Fibroblast of skin of back (primary cell): Measurements from ENCODE around the gene KHDRBS2.

ENCODE experiments used
- DNase-seq: peaks from one replicate; pipeline ENCODE4 v3.0.0-alpha.2; 2013

Gene KHDRBS2

DNA sequence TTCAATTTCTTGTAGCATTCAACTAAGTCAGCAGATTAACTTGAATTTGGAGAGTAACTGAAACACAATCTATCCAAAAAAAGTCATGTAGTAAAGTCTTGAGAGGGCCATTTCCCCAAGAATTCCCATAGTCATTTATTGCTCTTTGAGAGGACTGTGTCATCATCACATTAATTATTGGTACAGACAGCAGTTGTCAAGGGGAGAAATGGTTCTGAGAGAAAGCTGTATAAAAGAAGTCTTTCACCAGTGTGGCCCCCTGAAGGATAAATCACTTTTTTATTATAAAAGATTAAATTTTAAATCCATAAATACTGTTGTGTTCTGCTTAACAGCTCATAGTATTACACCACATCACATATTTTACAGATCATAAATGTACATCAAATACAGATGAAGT is 111.5 kb downstream of the KHDRBS2 start:
- DNase-seq, result no peak

DNA sequence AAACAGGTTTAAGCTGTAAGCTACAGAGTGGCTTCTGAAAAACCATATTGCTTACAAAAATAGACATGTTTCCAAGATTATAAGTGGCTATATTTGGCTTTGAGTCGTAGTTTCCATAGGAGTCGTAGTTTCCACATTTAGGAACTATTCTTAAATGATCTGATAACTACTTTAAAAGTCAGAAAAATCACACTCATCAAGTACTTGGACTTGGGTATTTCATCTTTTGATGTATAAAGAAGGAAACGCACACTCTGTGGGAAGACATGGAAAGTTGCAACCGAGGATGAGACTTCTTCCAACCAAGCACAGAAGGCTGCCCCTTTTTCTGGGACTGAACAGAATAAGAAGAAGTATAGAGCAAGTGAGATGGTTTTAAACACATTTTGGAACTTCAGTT is 118.3 kb downstream of the KHDRBS2 start:
- DNase-seq, result no peak

DNA sequence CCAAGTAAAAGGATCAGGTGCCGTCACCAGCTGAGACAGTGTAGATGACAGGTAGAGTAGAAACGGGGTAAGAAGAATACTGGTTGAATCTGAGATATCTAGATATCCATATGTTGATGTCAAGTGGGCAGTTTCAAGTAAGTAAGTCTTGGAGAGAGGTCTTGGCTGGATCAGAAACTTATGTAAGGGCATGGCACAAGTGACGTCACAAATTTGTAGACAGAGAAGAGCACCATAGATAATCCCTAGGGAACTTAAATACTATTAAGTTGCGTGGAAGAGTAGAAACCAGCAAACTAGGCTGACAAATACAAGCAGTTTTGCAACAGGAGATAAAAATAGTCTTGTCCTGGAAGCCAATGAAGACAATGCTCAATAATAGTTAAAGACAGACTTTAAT is 123.2 kb downstream of the KHDRBS2 start:
- DNase-seq, result no peak

DNA sequence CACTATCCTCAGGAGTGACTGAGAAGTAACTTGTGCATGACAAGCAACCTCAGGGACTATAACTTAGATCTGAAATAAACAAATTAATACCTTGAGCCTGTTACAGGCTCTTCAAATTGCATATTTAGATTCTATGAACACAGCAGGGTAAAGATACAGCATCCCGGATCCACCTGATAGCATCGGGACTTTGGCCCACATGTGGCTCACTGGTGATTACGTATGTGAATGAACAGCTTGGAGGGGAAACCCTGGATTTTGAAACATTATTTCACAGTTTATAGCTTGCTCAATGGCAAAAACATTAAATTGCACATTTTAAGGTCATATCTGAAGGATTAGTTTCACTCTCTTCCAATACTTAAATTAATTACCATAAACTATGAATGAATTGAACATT is 133.2 kb downstream of the KHDRBS2 start:
- DNase-seq, result no peak

DNA sequence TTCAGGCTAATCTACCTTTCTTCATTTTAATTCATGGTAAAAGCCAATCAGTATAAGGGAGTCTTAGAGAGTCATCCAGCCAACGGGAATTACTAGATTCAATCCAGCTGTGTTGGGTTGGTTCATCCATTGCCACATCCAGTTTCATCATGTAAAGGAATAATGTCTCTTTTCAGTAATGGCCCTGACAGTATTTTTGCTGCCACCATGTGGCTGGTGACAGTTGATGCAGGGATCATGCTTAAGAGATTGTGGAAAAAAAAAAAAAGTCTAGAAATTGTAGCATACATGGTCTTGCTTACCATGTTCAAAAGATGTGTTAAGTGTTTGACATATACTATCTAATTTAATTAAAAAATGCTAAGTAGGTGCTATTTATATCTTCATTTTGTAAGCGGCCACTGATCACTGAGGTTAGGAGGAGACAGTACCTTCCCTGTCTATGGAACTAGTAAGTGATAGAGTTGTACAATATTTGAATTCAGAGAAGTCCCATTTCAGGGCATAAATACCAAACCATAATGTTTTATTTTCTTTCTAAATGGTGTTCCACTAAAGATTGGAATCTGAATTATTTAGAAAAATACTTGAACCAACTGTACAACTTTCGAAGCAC is 135.9 kb downstream of the KHDRBS2 start:
- peak; percentile 27 for DNase-seq

DNA sequence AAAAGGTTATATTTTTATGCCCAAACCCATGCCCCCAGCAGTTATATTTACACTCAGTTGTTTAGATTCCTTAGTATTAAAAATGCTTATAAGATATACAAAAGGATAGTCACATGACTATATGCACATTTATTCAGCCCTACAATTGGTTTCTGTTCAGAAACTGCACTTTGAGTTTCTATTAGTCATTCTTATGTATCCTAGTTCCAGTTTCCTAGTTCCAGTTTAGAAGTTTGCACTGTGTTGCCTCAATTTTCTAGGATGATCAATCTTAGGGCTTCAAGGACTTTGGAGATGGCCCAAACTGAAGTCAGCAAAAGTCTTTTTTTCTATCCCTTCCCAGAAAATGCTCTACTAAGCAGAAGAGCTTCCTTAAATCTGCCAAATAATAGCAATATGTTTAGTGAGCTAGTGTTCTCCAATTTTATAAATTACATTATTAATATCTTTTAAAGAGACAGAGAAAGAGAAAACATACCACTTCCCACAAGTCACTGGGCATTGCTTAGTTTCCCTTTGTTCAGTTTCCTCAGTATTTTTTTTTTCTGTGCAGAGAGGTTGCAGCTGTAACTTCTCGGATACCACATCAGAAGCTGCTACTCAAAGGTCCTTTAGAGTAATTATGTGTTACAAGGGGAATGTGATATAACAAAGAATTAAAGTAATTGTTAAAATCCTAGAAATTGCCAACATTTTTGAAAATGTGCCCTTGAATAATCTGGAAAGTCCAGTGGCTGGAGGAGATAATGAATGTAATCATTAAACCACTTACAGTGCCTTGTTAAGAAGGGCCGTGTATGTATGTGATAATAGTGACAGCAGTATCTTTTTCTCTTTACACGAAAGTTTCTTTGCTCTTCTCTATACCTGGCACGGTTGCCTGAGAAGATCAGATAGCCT is 138.8 kb downstream of the KHDRBS2 start:
- no peak for DNase-seq

DNA sequence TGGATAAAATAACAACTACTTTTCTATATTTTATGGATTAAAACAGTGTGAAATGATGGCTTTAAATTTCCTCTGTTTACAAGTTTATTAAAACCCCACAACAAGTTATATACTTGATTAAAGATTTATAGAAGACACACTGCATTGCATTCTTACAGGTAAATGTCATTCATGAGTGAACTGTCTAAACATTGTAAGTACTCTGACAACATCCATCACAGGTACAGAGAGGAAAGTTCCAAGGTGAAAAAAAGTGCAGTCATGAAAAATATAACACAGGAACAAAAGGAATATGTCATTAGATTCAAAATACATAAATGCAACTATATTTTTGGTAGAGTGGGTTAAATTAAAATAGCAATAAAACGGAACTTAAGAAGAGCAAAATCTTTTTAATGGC is 156.9 kb downstream of the KHDRBS2 start:
- no peak for DNase-seq

DNA sequence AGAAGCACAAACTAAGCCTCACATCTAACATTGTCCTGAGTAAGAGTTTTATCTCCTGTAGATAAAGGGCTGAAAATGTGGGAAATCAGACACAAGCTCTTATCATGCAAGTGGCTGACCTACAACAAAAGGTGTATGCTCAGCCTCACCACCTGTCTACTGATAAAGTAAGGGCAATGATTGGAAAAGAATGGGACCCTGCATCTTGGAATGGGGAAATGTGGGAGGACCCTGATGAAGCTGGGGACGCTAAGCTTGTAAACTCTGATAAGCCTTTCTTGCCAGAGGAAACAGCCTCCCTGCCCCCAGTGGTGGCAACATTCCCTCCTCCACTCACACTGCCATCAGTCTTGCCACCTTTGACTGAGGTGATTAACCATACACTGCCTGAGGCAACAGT is 166.6 kb downstream of the KHDRBS2 start:
- no peak for DNase-seq

DNA sequence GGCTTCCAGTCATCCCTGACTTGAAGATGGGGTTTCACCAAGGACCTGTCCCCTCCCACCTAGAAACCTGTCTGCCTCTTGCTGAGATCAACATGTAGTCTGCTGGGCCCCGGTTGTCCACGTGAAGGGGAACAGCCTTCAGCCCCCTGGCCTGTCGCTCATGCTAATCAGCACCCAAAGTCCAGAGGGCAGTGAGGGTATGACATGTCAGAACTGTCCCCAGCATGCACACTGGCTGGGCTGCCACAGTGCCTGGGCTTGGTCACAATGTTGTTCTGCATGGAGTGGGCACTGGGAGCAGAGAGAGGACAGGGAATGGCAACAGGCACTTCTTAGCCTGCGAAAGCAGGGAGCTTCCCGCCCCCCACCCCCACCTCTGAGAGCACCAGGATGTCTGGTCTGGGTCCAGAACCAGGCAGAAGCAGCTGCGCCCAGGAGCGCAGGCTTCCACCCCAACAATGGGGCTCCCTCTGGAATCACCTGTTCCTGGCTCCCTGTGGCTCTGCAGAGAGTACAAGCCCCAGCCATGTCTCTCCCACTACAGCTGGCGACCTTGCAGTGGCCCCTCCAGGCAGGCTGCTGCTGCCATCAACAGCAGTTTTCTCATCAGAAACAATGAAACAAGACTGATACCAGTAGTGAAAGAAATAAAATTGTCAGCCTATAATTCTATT is 182.7 kb downstream of the KHDRBS2 start:
- no peak for DNase-seq

DNA sequence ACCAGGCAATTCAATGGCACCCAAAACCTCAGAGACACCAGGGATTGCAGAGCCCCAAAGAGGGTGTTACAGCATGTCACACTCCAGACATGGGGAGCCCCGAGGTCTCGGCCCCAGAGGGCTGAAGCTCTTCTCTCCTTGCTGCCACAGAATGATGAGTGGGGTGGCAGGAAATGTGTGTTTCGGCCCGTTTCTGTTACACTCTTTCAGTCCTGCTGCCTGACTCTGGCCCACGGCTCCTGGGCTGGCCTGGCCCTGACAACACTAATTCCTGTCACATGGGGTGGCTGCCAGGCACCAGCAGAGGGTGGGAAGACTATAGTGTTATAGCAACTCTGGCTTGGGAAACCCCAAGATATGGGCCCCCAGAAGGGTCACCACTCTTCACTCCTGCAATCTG is 183.6 kb downstream of the KHDRBS2 start:
- no peak for DNase-seq

DNA sequence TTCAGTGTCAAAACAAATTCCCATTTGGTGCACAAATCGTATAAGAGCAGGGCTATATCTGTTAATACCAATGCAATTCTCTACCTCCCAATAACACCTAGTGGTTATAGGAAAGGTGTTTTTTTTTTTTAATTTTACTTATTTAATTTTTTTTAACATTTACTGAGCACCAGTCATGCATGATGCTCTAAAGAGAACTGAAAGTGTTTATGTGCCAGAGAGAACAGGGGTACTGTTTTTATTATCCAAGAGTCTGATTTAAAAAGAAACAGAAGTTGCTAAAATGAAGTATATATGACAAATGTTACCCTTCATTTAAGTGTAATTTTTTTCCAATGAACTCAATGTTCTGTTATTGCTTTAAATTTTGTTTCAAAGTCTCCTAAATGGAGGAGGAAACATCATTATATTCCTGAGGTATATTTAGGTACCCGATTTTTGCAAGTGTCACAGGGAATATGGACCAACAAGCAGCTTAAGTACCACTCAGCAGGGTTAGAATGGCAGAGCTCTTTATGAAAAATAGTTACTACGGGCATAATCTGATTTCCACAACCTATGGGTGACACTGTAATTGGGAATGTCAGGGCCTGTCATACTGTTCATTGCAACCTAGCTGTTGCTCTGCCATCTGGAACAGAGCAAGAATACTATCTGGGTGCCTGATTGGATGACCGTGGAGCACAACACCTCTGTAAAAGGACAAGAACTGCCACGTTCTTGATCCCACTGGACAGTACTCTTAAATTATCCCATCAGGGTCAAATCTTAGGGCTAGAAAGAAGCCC is 195.4 kb downstream of the KHDRBS2 start:
- DNase-seq, result no peak

DNA sequence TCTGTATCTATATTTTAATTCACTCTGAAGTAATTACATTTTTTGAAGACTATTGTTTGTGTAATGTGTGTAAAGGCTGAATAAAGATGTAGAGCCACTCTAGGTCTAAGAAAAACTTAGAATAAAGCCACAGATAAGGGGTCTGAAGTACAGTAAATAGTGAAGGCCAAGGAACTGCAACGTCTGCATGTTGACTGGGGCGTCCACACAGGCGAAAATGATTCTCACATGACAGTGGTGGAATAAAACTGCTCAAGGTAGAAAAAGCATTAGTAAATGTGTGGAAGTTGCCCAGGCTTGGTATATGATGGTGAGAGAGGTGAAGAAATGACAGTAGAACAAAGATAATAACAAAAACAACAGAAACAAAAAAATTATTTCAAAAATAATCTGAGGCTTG is 196.2 kb downstream of the KHDRBS2 start:
- DNase-seq, result no peak

DNA sequence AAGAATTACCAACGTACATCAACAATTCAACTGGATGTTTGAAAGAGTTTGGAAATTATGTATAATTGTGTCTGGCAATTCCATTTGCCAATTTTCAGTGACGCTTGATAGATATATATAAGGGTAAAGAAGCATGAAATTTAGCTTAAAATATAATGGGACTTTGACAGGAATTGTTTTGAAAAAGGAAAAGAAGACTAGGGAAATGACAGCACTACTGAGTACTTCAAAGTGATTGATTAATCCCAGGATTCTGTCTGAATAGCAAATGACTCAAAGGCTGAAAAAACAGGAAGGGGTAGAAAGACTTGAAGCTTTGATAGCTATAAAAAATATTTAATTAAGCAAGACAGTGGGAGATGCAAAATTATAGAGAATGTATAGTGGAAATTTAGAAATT is 200.0 kb downstream of the KHDRBS2 start:
- DNase-seq, result no peak

DNA sequence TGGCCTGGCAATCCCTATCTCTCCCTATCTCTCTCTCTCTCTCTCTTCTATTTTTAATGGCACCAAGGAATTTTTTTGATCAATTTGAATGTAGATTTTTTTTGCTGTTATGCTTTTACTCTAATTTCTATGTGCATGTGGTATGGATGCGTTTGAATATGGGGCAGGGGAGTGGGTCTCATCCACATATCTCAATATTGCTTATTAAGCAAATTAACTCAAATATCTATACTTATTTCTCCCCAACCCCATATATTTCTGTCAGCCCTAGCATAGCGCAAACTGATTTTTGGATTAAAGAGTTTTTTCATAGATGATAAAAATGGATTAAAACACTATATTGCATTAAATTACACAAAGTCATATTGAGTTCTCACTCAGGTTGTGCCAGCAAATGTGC is 210.2 kb downstream of the KHDRBS2 start:
- DNase-seq, result no peak

DNA sequence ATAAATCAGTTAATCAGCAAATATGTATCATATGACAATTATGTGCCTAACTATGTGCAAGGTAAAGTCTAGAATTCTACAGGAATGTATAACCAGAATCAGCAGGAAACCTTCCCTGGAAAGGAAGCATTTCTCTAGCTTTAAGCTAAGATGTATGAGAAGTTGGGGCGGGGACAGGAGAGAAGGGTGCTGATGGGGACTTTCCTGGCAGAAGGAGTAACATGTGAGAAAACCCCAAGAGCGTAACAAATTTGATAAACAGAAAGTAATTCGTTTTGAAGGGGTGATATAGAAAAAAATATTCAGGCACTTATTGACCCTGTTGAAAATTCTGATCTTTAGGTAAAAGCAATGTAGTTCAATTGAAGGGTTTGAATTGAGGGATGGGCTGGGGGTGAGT is 226.1 kb downstream of the KHDRBS2 start:
- no peak for DNase-seq

DNA sequence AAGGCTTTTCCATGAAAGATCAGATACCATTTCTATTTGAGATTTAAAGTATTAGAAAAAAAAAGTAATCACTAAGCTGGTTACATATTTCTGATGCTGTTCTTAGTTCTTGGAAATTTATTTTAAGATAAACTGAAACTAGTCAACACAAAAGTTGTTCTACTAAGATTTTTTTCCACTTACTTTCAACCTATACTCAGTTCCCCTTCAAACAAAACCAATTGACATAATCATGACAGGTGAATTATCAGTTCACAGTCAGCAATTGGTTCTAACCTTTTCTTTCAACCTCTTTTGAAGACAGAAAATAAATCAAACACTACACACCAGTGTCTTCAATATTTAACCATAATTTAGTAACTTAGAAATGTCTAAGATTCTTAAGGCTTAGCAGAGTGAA is 228.7 kb downstream of the KHDRBS2 start:
- no peak for DNase-seq

DNA sequence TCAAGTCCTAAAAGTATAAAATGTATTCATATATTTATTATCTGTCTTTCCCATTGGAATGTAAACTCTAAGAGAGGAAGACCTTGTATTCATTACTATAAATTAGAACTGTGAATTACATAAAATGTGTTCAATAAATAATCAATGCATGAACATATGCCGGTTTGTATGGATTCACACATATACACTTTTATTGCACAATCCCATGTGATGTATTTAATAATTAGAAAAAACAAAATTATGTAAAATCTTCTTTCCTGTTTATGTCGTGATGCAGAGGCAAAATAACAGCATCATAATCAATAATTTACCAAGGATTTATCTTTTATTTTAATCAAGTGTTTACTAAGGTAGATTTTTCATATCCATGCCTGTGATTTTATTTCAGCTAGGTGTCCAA is 240.5 kb downstream of the KHDRBS2 start:
- DNase-seq, result no peak

DNA sequence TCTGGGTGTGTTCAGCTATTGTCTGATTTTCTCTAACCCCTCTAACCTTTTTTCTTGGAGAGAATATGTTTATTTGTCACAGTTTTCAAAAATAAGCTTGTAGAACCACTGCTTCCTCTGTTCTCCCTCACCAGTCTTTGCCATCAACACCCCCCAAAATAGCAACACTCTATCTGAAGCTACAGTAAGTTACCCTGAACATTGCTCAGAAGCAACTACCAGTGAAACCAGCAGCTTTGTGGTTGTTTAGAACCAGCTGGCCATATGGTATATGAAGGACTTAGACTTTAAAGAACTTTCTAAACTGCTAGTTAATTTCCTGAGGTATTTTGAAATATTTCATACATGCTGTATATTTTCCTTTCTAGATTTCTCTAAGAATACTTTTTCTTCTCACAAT is 242.9 kb downstream of the KHDRBS2 start:
- DNase-seq, result no peak

DNA sequence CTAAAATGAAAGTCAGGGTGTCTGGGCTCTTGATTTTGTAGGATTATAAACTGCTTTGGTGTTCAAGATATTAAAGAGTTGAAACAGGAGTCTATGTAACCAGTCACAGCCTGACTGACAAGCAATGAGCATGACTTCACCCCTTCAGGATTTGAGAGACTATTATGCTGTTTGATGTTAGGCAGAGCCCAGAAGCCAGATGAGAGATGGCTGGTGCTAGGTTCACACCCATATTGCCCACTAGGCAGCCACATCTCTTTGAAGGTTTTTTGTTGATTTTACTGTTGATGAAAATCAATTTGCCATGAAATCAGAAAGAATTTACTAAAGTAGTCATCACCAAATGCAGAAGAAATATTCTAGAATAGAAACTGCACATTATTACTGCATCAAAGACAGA is 243.6 kb downstream of the KHDRBS2 start:
- DNase-seq, result no peak

DNA sequence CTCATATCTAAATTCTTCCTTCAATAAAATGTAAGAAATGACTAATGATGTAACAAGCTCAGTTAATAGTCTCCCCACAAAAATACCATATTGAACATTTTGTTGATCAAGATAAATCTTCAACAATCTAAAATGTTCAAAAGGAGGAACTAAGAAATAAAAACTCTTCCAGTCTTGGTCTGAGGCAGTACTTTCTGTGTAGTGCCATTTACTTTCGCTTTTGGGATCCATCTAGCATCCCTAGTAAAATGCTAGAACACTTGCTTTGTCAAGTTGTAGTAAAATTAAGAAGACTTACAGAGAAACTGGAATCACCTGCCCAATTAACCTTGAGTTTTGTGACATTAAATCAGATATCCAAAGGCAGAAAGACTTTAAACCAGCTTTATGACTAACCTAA is 246.4 kb downstream of the KHDRBS2 start:
- no peak for DNase-seq

DNA sequence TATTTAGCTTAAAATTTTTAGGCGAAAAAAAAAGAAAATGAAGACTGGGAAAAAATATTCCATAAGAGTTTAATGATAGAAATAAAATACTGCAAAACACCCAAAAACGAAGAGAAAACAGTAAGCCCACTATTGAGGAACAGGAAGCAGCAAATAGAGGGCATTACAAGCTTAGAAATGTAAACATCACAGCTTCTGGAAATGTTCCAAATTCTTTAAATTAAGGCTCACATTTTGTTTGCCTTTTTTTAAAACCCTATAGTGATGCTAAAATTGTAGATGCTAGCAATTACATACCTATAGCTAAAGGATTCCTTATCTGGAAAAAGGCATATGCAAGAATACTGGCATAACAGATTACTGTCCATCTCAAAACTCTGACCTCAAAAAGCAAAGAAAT is 248.6 kb downstream of the KHDRBS2 start:
- DNase-seq, result no peak

DNA sequence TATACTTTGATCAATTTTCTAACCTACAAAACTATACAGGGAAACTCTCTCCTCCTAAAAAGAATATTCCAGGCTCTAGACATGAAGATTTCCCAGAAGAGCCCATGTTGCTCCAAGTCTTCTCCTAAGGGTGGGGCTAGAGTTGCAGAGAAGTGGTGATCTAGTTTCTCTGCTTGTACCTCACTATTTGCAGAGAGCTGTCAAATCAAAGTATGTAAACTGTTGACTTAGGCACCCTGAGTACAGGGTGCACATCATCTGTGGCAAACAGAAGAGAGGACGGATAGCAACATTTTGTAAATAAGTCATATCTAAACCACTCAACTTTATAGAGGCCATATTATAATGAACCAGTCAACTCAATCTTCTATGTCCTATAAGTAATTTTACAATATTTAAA is 250.1 kb downstream of the KHDRBS2 start:
- DNase-seq, result no peak

DNA sequence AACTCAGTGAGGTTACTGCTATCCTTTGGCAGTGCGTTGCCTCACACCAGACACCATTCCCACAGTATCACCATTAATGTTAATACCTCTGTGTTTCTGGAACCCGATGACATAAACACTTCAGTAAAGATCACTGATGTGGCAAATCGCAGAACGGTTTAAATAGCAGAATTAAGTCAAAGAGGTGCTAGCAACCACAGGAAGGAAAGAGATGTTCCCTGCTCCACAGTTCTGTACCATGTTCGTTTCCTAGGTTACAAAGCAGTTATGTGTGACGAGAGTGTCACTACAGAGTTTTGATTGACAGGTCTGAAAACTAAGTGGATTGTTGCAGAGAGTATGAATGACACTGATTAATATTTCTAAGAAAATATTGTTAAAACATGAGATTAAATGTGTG is 272.3 kb downstream of the KHDRBS2 start:
- DNase-seq, result no peak
